ENCODE data around the gene ANKRD11.

GRCh38 chr16:89380681-89381080, 109.7 kb downstream of the ANKRD11 start:
- no peak for TF ChIP-seq CTCF (IDR thresholded peaks at IDR 0.05; ENCODE audit: extremely low read depth in 1 of 2, insufficient read depth in 1 of 2, low read depth in 1 of 2, low read length in 2 of 2)
- TF ChIP-seq MYC (IDR thresholded peaks at IDR 0.05; ENCODE audit: low read depth, low read length) = no peak
- no peak for TF ChIP-seq POLR2A (IDR thresholded peaks at IDR 0.05; ENCODE audit: low read depth, low read length)
- no peak for TF ChIP-seq EZH2 (IDR thresholded peaks at IDR 0.05; ENCODE audit: borderline replicate concordance, low read depth, low read length, severe bottlenecking)
- no peak for TF ChIP-seq POLR2AphosphoS5 (IDR thresholded peaks at IDR 0.05; ENCODE audit: insufficient read depth, low read depth, low read length)
- no peak for TF ChIP-seq FOS (IDR thresholded peaks at IDR 0.05; ENCODE audit: borderline replicate concordance, insufficient read depth, low read length)
